RWPE2 (cell line): ENCODE measurements around the gene GALK2.

ENCODE experiments used
- ATAC-seq: fragments of 200-7000 bp; cut with Tn5 transposase; 3 replicates; pipeline ENCODE4 v1.9.1; 2021; ENCODE audit warnings: low read depth
- DNase-seq: peaks from one replicate; pipeline ENCODE4 v3.0.0-alpha.2; 2020; ENCODE audit warnings: low spot score
- H3K27ac ChIP-seq: fragments of 450-650 bp; 2 replicates; pipeline ENCODE4 v1.5.1; 2017; ENCODE audit warnings: mild to moderate bottlenecking; ENCODE audit not compliant: poor library complexity, severe bottlenecking
- H3K27me3 ChIP-seq: fragments of 250-450 bp; sonication (Bioruptor Pico); 2 replicates; pipeline ENCODE4 v1.5.1; 2021; ENCODE audit warnings: mild to moderate bottlenecking, moderate library complexity; ENCODE audit not compliant: insufficient read depth, poor library complexity, severe bottlenecking
- H3K36me3 ChIP-seq: fragments of 250-450 bp; sonication (Bioruptor Pico); 2 replicates; pipeline ENCODE4 v1.5.1; 2020; ENCODE audit warnings: low read depth, mild to moderate bottlenecking, moderate library complexity
- H3K4me1 ChIP-seq: fragments of 250-450 bp; sonication (Bioruptor Pico); 2 replicates; pipeline ENCODE4 v1.5.1; 2021; ENCODE audit warnings: mild to moderate bottlenecking, moderate library complexity; ENCODE audit not compliant: insufficient read depth, poor library complexity, severe bottlenecking
- H3K4me3 ChIP-seq: fragments of 250-450 bp; sonication (Bioruptor Pico); 2 replicates; pipeline ENCODE4 v1.5.1; 2021; ENCODE audit warnings: mild to moderate bottlenecking, moderate library complexity; ENCODE audit not compliant: severe bottlenecking
- H3K9me3 ChIP-seq: fragments of 250-450 bp; sonication (Bioruptor Pico); 2 replicates; pipeline ENCODE4 v1.5.1; 2021; ENCODE audit warnings: mild to moderate bottlenecking, moderate library complexity; ENCODE audit not compliant: severe bottlenecking
- TF ChIP-seq, protein P1 (sequence below): fragments of 450-650 bp; IDR thresholded peaks from one replicate; pipeline ENCODE4 v1.5.1; 2017; ENCODE audit warnings: mild to moderate bottlenecking, moderate library complexity; ENCODE audit not compliant: poor library complexity, severe bottlenecking

The GALK2 gene

DNA sequence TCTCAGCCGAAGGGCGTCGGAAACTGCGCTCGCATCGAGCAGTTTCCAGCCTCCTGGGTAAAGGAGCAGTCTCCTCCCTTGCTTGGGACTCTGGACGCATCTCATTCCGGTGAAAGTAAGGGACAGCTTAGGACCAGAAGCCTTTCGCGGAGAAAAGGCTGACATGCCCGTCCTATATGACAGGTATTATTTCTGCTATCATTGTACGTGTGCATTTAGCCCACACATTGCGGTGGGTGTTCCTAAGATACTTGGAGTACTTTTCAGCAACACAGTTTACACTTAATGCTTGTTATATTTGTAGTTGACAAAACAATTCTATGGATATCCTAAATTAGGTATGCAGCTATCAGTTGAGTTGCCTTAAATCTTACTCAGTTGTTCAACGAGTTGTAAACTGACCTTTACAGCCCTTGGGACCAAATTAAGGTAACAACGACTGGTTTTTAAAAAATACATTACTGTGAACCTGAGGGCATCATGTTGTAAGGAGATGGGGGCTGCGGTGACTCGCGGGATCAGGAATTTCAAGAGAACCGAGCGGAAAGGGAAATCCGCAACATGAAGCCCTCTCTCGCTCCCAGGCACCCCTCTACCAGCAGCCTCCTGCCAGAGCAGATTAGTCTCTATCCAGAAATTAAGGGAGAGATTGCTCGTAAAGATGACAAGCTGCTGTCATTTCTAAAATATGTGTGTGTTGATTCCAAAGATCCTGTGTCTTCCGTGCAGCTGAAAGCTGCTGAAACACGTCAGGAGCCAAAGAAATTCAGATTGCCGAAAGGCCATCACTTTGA is 14.0 kb upstream of the GALK2 start:
- ATAC-seq (peak; percentile 15; the same call in 2 of the 3 replicates), DNase-seq (no peak)
- H3K27ac ChIP-seq = peak overlapping the region; percentile 50
- peaks cover 5% of the 10 kb centered on the region for H3K36me3 ChIP-seq
- peaks cover 34% of the 10 kb centered on the region for H3K4me1 ChIP-seq
- peak overlapping the region; percentile 84 for H3K4me3 ChIP-seq
- H3K27me3 ChIP-seq = no peaks in the 10 kb centered on the region
- TF ChIP-seq, protein P1, sequence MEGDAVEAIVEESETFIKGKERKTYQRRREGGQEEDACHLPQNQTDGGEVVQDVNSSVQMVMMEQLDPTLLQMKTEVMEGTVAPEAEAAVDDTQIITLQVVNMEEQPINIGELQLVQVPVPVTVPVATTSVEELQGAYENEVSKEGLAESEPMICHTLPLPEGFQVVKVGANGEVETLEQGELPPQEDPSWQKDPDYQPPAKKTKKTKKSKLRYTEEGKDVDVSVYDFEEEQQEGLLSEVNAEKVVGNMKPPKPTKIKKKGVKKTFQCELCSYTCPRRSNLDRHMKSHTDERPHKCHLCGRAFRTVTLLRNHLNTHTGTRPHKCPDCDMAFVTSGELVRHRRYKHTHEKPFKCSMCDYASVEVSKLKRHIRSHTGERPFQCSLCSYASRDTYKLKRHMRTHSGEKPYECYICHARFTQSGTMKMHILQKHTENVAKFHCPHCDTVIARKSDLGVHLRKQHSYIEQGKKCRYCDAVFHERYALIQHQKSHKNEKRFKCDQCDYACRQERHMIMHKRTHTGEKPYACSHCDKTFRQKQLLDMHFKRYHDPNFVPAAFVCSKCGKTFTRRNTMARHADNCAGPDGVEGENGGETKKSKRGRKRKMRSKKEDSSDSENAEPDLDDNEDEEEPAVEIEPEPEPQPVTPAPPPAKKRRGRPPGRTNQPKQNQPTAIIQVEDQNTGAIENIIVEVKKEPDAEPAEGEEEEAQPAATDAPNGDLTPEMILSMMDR = no peak
- no peaks in the 10 kb centered on the region for H3K9me3 ChIP-seq

- ATAC-seq = peak; percentile 69
- no peak overlapping the region for H3K27ac ChIP-seq
Observed at GRCh38 chr15:49163678-49164077, 6.4 kb upstream of the GALK2 start.

DNA sequence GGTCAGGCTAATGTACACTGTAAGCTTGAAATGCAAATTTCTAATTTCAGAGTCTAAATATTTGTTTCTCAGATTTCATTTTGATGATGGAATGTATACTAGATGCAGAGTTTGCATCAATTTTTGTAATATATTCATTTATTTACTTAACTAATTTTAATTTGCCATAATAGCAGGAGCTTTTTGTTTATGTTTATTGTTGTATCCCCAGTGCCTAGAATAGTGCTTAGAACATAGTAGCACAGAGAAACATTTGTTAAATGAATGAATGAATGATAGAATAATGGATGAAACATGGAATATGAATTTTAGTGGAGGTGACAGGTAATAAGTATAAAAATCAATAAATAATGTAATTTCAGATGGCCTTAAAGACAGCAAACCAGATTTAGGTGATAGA is 5.2 kb upstream of the GALK2 start:
- TF ChIP-seq, protein P1 = no peak

More at GRCh38 chr15:49163678-49164077, 6.4 kb upstream of the GALK2 start:
- TF ChIP-seq, protein P1 = no peak
- DNase-seq = no peak
- no peaks in the 10 kb centered on the region for H3K9me3 ChIP-seq
- peaks cover 11% of the 10 kb centered on the region for H3K4me1 ChIP-seq
- H3K4me3 ChIP-seq = no peak overlapping the region
- H3K36me3 ChIP-seq = peaks cover 18% of the 10 kb centered on the region
- H3K27me3 ChIP-seq = no peaks in the 10 kb centered on the region

DNA sequence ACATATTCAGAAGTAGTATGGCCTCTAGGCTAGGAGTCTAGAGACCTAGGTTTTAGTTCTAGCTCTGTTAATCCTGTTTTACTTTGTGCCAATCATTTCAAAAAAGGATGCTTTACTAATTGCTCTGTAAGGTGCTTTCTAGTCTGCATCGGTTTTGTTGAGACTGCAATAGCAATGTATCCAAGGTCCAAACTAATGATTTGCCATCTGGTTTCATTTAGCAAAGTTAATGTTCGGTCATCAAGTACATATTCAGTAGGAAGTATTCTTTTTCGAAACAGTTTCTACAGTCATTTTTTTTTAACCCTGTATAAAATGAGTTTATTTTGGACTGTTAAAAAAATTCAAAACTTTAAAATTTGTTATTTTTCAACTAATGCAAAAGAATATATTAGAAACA is 2.0 kb upstream of the GALK2 start:
- TF ChIP-seq, protein P1 = no peak
- no peaks in the 10 kb centered on the region for H3K9me3 ChIP-seq
- H3K4me3 ChIP-seq = no peak overlapping the region
- ATAC-seq (no peak), DNase-seq (no peak)
- no peak overlapping the region for H3K27ac ChIP-seq
- H3K27me3 ChIP-seq = no peaks in the 10 kb centered on the region
- peaks cover 5% of the 10 kb centered on the region for H3K36me3 ChIP-seq
- H3K4me1 ChIP-seq = peaks cover 30% of the 10 kb centered on the region

More for the DNA sequence above, 5.2 kb upstream of the GALK2 start:
- no peak overlapping the region for H3K27ac ChIP-seq
- H3K4me3 ChIP-seq = no peak overlapping the region
- H3K9me3 ChIP-seq = no peaks in the 10 kb centered on the region
- ATAC-seq (no peak), DNase-seq (no peak)
- peaks cover 18% of the 10 kb centered on the region for H3K36me3 ChIP-seq
- H3K4me1 ChIP-seq = peaks cover 17% of the 10 kb centered on the region
- no peaks in the 10 kb centered on the region for H3K27me3 ChIP-seq

GRCh38 chr15:49171790-49172189 is 1.7 kb downstream of the GALK2 start:
- ATAC-seq (no peak), DNase-seq (no peak)
- TF ChIP-seq, protein P1 = no peak
- Histone ChIP-seq H3K4me3 (no peak overlapping the region), H3K27me3 (no peaks in the 10 kb centered on the region), H3K4me1 (peaks cover 21% of the 10 kb centered on the region), H3K36me3 (peaks cover 13% of the 10 kb centered on the region; the same call in 1 of the 2 replicates), H3K9me3 (no peaks in the 10 kb centered on the region), H3K27ac (no peak overlapping the region)
